ENCODE measurements around the gene MAP3K14. TPM values are rescaled to one million over a fixed set of nuclear protein-coding genes. Genes with fewer than 3 reads are reported as not detected.

The MAP3K14 gene
- 10 to 100 TPM in 1 of 4 donors, 1 to 10 TPM in 3; 3.7 to 14.7 (median 6.7) TPM for total RNA-seq

GRCh38 chr17:45316434-45317110 lies at the start of gene MAP3K14:
TSS of gene MAP3K14 (minus strand) at chr17:45317020. CDS start at chr17:45290745, 26,275 bp downstream.
- H3K27ac ChIP-seq: peak within 1 kb of the TSS; percentile 90 to 100 (median 99)
- WGBS, 2 donors: 0 to 5% methylated on average over 3 to 8 of the region's 83 CpGs
- DNase-seq: no peak
- H3K4me3 ChIP-seq: peak within 1 kb of the TSS; percentile 56 to 95 (median 86)
- TF ChIP-seq CTCF (IDR thresholded peaks at IDR 0.05) (peak in 4 of 6 experiments; percentile 10 to 36 (median 27)), POLR2A (IDR thresholded peaks at IDR 0.05) (peak in 3 of 4 donors; percentile 83 to 99 (median 93))
- intact Hi-C loops (cut with DNase I): no loop called here
- no peaks in the 10 kb centered on the region for H3K9me3 ChIP-seq
- H3K36me3 ChIP-seq: no peaks in the 10 kb centered on the region
- peaks cover 55 to 90% (median 75%) of the 10 kb centered on the region in 3 donors for H3K4me1 ChIP-seq
- no peaks in the 10 kb centered on the region for H3K27me3 ChIP-seq

- no peak overlapping the region for H3K27ac ChIP-seq
- H3K4me3 ChIP-seq: no peak overlapping the region
- no peaks in the 10 kb centered on the region for H3K27me3 ChIP-seq
- H3K4me1 ChIP-seq: peaks cover 0 to 20% (median 3%) of the 10 kb centered on the region in 3 donors
- TF ChIP-seq POLR2A (IDR thresholded peaks at IDR 0.05): no peak
- no peak for TF ChIP-seq CTCF (IDR thresholded peaks at IDR 0.05)
- DNase-seq: no peak
- intact Hi-C loops (cut with DNase I): no loop called here
- WGBS, 2 donors: 77 to 82% methylated on average over 3 of the region's 3 CpGs
- H3K9me3 ChIP-seq: no peaks in the 10 kb centered on the region
- H3K36me3 ChIP-seq: no peaks in the 10 kb centered on the region
Observed at GRCh38 chr17:45366049-45366448, 49.2 kb upstream of the MAP3K14 start.

GRCh38 chr17:45364531-45365390 lies 47.9 kb upstream of the MAP3K14 start:
- Histone ChIP-seq H3K27ac (no peak overlapping the region), H3K9me3 (no peaks in the 10 kb centered on the region), H3K4me1 (peaks cover 0 to 13% (median 0%) of the 10 kb centered on the region in 3 donors), H3K4me3 (no peak overlapping the region), H3K27me3 (no peaks in the 10 kb centered on the region), H3K36me3 (no peaks in the 10 kb centered on the region)
- TF ChIP-seq POLR2A (IDR thresholded peaks at IDR 0.05) (no peak), CTCF (IDR thresholded peaks at IDR 0.05) (peak in 1 of 6 experiments; percentile 24)
- DNase-seq: no peak
- intact Hi-C loops (cut with DNase I): no loop called here
- 70 to 73% methylated on average over 12 to 16 of the region's 17 CpGs for WGBS, 2 donors

DNA sequence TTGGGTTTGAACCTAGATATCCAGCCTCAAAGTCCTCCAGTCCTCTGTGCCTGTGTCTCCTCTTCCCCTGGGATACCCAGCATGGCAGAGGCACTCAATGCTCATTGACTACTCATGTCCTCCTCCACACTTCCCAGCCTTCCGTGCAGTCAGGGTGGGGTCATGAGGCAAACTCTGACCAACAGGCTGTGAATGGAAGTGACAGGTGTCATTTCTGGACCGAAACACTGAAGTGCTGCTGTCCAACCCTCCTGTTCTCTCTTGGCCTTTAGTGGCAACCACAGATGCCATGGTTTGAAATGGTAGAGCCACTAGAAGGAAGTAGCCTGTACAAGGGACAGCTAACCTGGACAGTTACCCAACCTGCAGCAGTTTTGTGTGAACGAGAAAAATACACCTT lies 46.7 kb upstream of the MAP3K14 start:
- 86 to 93% methylated on average over 2 of the region's 3 CpGs for WGBS, 2 donors
- DNase-seq: no peak
- Histone ChIP-seq H3K4me3 (no peak overlapping the region), H3K27ac (no peak overlapping the region), H3K27me3 (no peaks in the 10 kb centered on the region), H3K9me3 (no peaks in the 10 kb centered on the region), H3K4me1 (peaks cover 0 to 13% (median 0%) of the 10 kb centered on the region in 3 donors), H3K36me3 (no peaks in the 10 kb centered on the region)
- TF ChIP-seq POLR2A (IDR thresholded peaks at IDR 0.05) (no peak), CTCF (IDR thresholded peaks at IDR 0.05) (no peak)
- intact Hi-C loops (cut with DNase I): no loop called here

DNA sequence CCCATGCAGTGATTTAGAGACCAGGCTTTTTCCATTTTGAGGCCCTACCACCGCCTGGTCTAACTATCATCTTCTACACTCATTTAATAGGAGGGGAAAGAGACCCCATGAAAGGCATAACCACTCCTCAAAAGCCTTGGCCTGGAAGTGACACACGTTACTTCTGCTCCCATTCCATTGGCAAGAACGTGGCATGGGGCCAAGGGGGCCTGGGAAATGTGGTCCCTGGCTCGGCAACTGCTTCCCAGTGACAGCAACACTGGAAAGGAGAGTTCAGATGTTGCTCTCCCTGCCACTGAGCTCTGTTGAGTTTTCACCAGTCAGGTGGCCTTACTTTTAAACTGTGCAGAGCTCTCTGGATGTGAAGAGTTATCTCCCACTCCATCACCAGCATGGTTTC lies 45.2 kb upstream of the MAP3K14 start:
- DNase-seq: no peak
- Histone ChIP-seq H3K4me1 (peaks cover 0 to 13% (median 0%) of the 10 kb centered on the region in 3 donors), H3K36me3 (no peaks in the 10 kb centered on the region), H3K27me3 (no peaks in the 10 kb centered on the region), H3K27ac (no peak overlapping the region), H3K4me3 (no peak overlapping the region), H3K9me3 (no peaks in the 10 kb centered on the region)
- intact Hi-C loops (cut with DNase I): no loop called here
- 76 to 95% methylated on average over 3 to 4 of the region's 4 CpGs for WGBS, 2 donors
- TF ChIP-seq CTCF (IDR thresholded peaks at IDR 0.05) (no peak), POLR2A (IDR thresholded peaks at IDR 0.05) (no peak)

Measured in esophagus squamous epithelium (tissue), 5 donors.